ENCODE measurements around the gene PAQR4. TPM values are rescaled to one million over a fixed set of nuclear protein-coding genes. Genes with fewer than 3 reads are reported as not detected.
"Not testable (repeated sequence)": the region's sequence is repeated elsewhere in the genome, so short reads cannot be mapped to it uniquely, and the experiment has no call there.

Gene PAQR4
- total and polyA plus RNA-seq, 2 experiments from 2014 or later, result 3.1 to 11.0 TPM

DNA sequence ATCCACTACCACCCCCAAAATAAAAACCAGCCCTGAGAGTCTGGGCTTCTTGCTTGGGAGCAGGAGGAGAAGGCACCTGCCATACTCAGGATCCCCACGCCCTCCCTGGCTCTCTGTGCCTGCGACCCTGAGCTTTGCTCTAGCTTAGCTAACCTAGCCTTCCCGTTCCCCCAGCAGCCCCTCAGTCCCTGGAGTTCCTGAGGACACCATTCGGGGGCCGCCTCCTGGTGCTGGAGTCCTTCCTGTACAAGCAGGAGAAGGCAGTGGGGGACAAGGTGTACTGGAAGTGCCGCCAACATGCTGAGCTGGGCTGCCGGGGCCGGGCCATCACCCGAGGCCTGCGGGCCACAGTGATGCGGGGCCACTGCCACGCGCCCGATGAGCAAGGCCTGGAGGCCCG is 38.9 kb upstream of the PAQR4 start:
- H3K4me3 ChIP-seq, result no peak overlapping the region
- no peaks in the 10 kb centered on the region for H3K9me3 ChIP-seq (ENCODE audit: low read depth)
- DNase-seq (ENCODE audit: low read depth in 1 of 2, low spot score in 1 of 2), result no peak
- no peak overlapping the region for H3K27ac ChIP-seq
- H3K4me1 ChIP-seq (ENCODE audit: low read depth), result no peaks in the 10 kb centered on the region
- H3K36me3 ChIP-seq, result no peaks in the 10 kb centered on the region
- TF ChIP-seq, protein P1, sequence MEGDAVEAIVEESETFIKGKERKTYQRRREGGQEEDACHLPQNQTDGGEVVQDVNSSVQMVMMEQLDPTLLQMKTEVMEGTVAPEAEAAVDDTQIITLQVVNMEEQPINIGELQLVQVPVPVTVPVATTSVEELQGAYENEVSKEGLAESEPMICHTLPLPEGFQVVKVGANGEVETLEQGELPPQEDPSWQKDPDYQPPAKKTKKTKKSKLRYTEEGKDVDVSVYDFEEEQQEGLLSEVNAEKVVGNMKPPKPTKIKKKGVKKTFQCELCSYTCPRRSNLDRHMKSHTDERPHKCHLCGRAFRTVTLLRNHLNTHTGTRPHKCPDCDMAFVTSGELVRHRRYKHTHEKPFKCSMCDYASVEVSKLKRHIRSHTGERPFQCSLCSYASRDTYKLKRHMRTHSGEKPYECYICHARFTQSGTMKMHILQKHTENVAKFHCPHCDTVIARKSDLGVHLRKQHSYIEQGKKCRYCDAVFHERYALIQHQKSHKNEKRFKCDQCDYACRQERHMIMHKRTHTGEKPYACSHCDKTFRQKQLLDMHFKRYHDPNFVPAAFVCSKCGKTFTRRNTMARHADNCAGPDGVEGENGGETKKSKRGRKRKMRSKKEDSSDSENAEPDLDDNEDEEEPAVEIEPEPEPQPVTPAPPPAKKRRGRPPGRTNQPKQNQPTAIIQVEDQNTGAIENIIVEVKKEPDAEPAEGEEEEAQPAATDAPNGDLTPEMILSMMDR (IDR thresholded peaks at IDR 0.05; ENCODE audit: low read depth, low read length), result no peak
- H3K27me3 ChIP-seq, result no peaks in the 10 kb centered on the region

DNA sequence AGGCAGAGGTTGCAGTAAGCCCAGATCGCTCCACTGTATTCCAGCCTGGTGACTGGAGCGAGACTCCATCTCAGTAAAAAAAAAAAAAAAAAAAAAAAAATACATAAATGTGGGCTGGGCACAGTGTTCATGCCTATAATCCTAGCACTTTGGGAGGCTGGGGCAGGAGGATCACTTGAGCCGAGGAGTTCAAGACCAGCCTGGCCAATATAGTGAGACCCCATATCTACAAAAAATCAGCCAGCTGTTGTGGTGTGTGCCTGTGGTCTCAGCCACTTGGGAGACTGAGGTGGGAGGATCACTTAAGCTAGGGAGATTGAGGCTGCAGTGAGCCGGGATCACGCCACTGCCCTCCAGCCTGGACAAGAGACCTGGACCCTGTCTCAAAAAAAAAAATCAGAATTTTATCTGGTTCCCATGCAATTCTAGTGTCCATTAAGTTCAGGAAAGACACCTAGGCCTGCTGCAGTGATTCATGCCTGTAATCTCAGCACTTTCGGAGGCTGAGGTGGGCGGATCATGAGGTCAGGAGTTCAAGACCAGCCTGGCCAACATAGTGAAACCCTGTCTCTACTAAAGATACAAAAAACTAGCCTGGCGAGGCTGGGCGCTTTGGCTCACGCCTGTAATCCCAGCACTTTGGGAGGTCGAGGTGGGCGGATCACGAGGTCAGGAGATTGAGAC is 37.8 kb upstream of the PAQR4 start:
- H3K27me3 ChIP-seq; H3K27ac ChIP-seq; H3K4me1 ChIP-seq (ENCODE audit: low read depth); DNase-seq (ENCODE audit: low read depth in 1 of 2, low spot score in 1 of 2); H3K4me3 ChIP-seq; H3K36me3 ChIP-seq; H3K9me3 ChIP-seq (ENCODE audit: low read depth): not testable (repeated sequence)

DNA sequence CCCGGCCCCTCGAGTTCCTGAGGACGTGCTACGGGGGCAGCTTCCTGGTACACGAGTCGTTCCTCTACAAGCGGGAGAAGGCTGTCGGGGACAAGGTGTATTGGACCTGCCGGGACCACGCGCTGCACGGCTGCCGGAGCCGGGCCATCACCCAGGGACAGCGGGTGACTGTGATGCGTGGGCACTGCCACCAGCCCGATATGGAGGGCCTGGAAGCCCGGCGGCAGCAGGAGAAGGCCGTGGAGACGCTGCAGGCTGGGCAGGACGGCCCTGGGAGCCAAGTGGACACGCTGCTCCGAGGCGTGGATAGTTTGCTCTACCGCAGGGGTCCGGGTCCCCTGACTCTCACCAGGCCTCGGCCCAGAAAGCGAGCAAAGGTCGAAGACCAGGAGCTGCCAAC is 36.0 kb upstream of the PAQR4 start:
- Histone ChIP-seq H3K4me3 (no peak overlapping the region), H3K27me3 (no peaks in the 10 kb centered on the region), H3K4me1 (ENCODE audit: low read depth) (no peaks in the 10 kb centered on the region), H3K9me3 (ENCODE audit: low read depth) (no peaks in the 10 kb centered on the region), H3K27ac (no peak overlapping the region), H3K36me3 (peaks cover 4% of the 10 kb centered on the region)
- TF ChIP-seq, protein P1 (IDR thresholded peaks at IDR 0.05; ENCODE audit: low read depth, low read length), result no peak
- DNase-seq (ENCODE audit: low read depth in 1 of 2, low spot score in 1 of 2), result no peak

DNA sequence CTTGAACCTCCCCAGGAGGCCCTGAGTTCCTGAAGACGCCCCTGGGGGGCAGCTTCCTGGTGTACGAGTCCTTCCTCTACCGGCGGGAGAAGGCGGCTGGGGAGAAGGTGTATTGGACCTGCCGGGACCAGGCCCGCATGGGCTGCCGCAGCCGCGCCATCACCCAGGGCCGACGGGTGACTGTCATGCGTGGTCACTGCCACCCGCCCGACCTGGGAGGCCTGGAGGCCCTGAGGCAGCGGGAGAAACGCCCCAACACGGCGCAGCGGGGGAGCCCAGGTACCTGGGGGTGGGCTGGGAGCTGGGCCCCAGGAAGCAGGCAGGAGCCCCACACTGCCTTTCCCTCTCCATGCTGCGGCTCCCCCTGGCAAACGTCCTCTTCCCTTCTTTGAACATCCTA is 35.4 kb upstream of the PAQR4 start:
- no peak for DNase-seq (ENCODE audit: low read depth in 1 of 2, low spot score in 1 of 2)
- H3K9me3 ChIP-seq (ENCODE audit: low read depth), result no peaks in the 10 kb centered on the region
- no peaks in the 10 kb centered on the region for H3K27me3 ChIP-seq
- no peak overlapping the region for H3K4me3 ChIP-seq
- H3K4me1 ChIP-seq (ENCODE audit: low read depth), result no peaks in the 10 kb centered on the region
- H3K27ac ChIP-seq, result no peak overlapping the region
- TF ChIP-seq, protein P1 (IDR thresholded peaks at IDR 0.05; ENCODE audit: low read depth, low read length), result no peak
- H3K36me3 ChIP-seq, result peaks cover 4% of the 10 kb centered on the region

DNA sequence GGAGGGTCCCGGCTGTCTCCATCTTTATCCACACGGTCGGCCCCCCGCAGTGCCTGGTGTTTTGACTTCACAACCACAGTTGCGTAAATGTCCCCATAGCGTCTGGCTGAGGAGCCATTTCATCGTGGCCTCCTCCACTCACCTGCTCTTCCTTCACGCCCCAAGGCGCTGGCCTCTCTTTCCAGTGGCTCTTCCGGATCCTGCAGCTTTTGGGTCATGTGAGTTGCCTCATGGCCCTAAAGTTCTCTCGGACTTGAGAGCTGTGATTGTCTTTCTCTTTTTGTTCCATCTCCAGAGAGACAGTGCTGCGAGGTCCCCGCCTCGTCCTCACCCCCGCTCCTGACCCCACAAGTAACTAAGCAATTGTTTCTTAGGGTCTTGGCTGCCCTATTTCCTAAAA is 34.7 kb upstream of the PAQR4 start:
- peaks cover 4% of the 10 kb centered on the region for H3K36me3 ChIP-seq
- no peaks in the 10 kb centered on the region for H3K4me1 ChIP-seq (ENCODE audit: low read depth)
- TF ChIP-seq, protein P1 (IDR thresholded peaks at IDR 0.05; ENCODE audit: low read depth, low read length), result no peak
- H3K27me3 ChIP-seq, result no peaks in the 10 kb centered on the region
- H3K4me3 ChIP-seq, result no peak overlapping the region
- H3K27ac ChIP-seq, result no peak overlapping the region
- DNase-seq (ENCODE audit: low read depth in 1 of 2, low spot score in 1 of 2), result no peak
- H3K9me3 ChIP-seq (ENCODE audit: low read depth), result no peaks in the 10 kb centered on the region

DNA sequence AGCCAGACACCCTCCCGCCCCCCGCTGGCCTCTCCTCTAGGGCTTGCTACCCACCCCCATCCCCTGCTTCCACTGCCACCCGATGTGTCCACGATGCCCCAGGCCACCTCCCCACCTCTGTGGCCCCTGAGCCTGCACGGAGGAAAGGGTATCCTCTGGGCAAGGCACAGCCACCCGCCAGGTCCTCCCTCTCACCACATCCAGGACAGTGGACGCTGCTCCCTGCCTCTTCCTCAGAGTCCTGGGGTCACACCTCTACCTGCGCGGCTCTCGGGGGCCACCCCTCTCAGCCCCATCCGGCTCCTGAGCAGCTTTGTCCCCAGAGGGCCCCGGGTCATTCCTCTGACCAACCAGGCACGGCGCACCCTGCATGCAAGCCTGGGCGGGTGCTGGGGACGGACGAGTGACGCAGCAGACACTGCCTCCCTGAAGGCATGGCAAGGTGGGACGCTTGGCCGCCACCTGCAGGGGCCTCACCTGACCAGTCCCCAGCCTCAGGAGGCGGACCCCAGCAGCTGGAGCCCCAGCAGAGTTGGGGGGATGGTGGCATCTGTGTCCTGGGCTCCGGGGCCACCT is 32.6 kb upstream of the PAQR4 start:
- peaks cover 20% of the 10 kb centered on the region for H3K36me3 ChIP-seq
- no peak overlapping the region for H3K4me3 ChIP-seq
- H3K9me3 ChIP-seq (ENCODE audit: low read depth), result no peaks in the 10 kb centered on the region
- no peaks in the 10 kb centered on the region for H3K4me1 ChIP-seq (ENCODE audit: low read depth)
- no peak for DNase-seq (ENCODE audit: low read depth in 1 of 2, low spot score in 1 of 2)
- H3K27me3 ChIP-seq, result no peaks in the 10 kb centered on the region
- TF ChIP-seq, protein P1 (IDR thresholded peaks at IDR 0.05; ENCODE audit: low read depth, low read length), result no peak
- H3K27ac ChIP-seq, result no peak overlapping the region
